Eye (tissue), 1 donor: ENCODE results near the gene NALCN.

Experiments used
- DNase-seq: peaks from one replicate; pipeline ENCODE4 v3.0.0-alpha.2; 2015

The NALCN gene

DNA sequence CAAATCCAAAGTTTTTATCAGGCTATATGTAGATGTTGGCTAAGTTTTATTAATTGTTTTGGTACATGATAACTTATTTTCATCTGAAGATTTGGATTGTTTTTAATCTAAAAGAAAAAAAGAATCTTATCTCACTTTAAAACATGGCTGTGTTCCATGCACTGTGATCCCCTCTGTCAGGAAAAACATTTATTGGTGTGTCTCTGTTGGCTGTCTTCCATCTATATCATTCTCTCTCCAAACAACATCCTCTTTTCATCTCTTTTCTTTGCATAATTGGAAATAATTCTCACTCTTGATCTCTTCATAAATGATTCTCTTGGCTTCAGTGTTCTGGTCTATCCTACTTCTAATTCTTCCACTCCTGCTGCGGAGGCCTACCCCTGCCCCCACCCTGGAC lies 4.2 kb downstream of the NALCN start:
- DNase-seq: no peak

GRCh38 chr13:101408992-101409656 lies 7.2 kb downstream of the NALCN start:
- no peak for DNase-seq

GRCh38 chr13:101408154-101408553 lies 8.2 kb downstream of the NALCN start:
- DNase-seq: no peak

- no peak for DNase-seq
Measured at GRCh38 chr13:101406791-101407190, 9.5 kb downstream of the NALCN start.

- DNase-seq: no peak
Measured at GRCh38 chr13:101401196-101401595, 15.1 kb downstream of the NALCN start.

DNA sequence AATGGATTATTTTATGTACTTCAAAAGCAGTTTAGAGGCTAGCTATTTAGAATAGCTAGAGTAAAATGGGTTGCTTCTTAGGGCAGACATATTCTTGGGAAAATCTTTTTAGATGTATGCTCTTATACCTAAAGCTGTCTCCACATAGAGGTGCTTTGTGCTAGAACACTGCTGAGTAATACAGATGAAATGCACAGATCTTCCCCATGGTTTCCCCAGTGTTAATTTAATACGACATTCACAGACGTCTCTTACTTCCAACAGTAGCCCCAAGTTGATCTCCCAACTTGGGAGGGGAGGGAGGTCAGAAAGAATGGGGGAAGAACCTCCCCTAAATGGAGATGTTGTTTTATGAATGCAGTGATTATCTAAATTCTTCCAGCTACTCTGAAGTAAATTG lies 16.9 kb downstream of the NALCN start:
- no peak for DNase-seq

- no peak for DNase-seq
Measured at GRCh38 chr13:101398920-101399319, 17.4 kb downstream of the NALCN start.

GRCh38 chr13:101398191-101398590 lies 18.1 kb downstream of the NALCN start:
- no peak for DNase-seq

GRCh38 chr13:101397742-101398141 lies 18.6 kb downstream of the NALCN start:
- no peak for DNase-seq

- no peak for DNase-seq
Measured at GRCh38 chr13:101394605-101395004, 21.7 kb downstream of the NALCN start.

- DNase-seq: no peak
Measured at GRCh38 chr13:101393140-101393539, 23.2 kb downstream of the NALCN start.

- DNase-seq: no peak
Measured at GRCh38 chr13:101390461-101390860, 25.8 kb downstream of the NALCN start.

GRCh38 chr13:101384929-101385328 lies 31.4 kb downstream of the NALCN start:
- DNase-seq: no peak

DNA sequence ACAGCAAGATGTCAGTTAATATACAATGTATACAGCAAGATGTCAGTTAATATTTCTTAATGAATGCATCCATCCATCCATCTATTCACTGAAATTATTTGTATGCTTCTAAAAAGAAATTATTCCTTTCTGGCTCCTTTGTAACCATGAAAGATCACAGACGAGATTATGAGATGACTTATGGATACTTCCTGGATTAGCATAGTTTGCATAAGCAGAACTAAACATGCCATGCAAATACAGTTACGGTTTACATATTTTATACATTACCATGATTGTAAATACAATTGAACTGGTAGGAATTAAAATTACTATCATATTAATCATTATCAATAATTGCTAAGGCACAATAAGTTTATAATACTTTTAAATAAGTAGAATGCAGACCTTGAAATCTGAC lies 32.7 kb downstream of the NALCN start:
- no peak for DNase-seq

DNA sequence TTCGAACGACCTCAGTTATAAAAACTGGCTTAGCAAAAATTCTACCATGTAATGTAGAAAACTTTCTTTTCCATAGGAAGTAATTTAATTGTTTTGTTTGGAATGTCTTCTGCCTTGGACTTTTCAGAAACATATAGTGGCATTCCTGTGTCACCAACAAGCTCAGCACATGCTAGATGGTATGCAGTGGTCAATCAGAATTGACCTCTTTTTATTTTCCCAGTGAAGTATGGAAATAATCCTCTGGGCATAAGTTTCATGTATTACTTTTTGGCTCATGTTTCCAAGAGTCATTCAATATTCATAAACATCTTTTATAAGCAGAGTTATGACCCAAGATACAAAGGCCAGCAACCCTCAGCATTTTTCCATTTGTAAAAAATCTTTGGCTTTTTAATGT lies 33.6 kb downstream of the NALCN start:
- DNase-seq: no peak

DNA sequence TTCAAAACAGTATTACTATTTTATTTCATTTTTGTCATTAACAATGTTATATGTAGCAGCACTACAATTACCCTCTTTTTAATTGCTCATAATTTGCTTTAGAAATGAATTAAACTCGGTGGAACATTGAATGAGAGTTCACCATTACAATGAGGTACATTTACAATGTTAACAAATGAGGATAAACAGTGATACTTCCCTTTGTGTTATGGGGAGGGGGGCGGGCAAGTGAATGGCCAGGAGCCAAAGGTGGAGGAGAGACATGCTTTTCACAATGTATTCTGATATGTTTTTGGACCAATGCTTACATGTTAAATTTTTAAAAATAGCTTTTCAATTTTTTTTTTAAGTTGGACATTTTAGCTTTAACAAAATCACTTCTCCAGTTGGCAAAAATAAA lies 34.2 kb downstream of the NALCN start:
- DNase-seq: no peak

DNA sequence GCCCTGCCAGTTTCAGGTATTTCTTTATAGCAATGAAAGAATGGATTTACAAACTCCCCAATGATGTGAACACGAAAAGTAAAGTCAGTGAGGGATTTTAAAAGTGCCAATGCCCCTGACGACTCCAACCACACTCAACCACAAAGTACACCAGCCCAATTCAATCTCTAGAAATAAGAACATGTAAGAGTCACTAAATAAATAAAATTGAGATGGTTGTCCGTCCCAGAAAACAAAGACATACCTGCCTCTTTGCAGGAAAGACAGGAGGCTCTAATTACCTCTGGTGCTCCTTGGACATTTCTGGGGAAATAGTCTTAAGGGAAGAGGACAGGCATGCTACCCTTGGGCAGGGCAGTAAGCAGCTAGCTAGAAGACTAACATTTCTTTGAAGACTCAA lies 55.8 kb downstream of the NALCN start:
- no peak for DNase-seq

DNA sequence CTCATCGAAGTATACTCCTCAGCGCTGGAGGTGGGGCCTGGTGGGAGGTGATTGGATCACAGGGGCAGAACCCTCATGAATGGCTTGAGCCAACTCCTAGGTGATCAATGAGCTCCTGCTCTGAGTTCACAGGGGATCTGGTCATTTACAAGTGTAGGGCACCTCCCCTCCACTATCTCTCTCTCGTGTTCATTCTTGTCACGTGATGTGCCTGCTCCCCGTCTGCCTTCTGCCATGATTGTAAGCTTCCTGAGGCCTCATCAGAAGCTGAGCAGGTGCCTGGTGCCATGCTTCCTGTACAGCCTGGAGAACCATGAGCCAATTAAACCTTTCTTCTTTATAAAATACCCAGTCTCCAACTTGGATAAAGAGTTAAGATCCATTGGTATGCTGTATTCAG lies 61.4 kb downstream of the NALCN start:
- no peak for DNase-seq

DNA sequence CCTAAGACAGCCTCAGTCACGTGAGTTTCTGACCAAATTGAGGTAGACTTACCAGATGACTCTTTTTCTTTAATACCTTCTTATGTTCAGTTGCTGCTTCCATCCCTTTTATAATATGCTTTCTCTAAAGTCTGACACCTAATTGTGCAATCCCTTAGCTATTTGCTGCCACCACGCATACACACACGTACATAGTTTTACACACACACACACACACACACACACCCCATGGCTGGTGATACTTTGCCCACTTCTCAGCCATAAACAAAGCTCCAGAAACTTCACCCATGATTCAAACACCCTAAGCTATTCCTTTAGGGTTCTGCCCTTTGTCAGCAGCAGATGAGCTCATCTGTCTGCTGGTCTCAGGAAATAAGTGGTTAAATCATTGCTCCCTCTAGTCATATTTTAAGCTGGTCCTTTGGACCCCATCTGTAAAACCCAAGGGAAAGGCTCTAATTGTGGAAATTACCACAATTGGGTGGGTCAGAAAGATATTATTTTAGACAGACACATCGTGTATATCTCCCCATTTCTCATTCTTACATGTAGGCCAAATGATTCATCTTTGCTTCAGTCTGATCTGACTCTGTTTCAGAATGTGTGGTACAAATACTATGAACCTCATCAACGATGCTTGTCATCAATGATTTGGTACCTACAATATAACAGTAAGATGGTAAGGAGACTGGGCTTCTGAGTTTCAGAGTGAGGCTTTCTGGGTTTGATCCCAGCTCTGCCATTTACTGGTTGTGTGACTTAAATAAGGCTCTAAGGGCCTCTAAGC lies 69.2 kb downstream of the NALCN start:
- DNase-seq: no peak

DNA sequence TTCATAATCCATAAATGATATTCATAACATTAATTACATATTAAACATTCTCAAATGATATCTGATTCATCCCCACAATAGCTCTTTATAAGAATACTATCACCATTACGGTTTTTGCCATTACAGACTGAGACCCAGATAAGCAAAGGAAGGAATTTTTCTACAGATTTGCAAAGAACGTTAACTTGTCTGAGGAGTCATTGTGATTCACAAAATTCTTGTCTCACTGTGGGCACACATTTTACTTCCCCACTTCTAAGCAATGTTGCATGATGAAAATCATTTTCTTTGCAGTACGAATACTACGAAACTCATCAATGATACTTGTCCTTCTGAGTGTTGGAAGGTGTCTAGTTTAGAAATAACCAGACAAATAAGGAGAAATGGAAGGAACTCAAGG lies 70.1 kb downstream of the NALCN start:
- no peak for DNase-seq

- no peak for DNase-seq
Measured at GRCh38 chr13:101343128-101343787, 73.0 kb downstream of the NALCN start.

DNA sequence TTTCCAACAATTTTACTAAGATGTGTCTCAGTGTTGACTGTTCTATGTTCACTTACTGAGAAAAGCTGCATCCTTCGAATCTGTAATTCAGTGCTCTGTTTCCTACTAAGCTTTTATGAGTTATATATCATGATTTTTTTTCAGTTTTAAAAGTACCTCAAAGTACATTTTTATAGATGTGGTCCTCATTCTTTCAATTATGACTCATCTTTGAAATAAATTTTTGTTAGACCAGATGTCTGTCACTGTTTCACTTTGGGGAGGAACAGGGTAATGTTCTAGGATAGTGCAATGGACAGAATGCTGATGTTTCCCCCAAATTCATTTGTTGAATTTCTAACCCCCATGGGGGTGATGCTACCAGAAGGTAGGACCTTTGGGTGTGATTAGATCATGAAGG lies 74.8 kb downstream of the NALCN start:
- no peak for DNase-seq

DNA sequence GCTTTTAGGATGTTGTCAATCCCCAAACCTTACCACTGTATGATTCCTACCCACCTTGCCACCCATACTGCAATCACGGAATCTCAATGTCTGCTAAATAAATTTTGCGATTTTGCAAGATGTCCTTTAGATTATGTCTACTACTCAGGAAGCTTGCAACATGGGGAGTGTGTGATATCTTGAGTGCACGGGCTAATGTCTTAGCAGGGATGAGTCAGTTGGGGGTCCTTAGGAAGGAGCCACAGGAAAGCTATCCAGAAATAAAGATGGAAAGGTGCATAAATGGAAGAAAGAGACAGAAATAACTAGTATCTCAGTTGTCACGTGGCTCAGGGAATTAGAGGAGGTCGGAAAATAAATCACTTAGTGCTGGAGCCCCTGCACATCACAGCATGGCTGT lies 77.1 kb downstream of the NALCN start:
- no peak for DNase-seq

- DNase-seq: no peak
Measured at GRCh38 chr13:101332583-101332982, 83.7 kb downstream of the NALCN start.
